ENCODE measurements around the gene AP2B1. TPM values are rescaled to one million over a fixed set of nuclear protein-coding genes. Genes with fewer than 3 reads are reported as not detected.

Gene AP2B1
- total RNA-seq, 1 donor from 2014 or later: 216 TPM

GRCh38 chr17:35586569-35587073 is 501 bp upstream of the AP2B1 start:
- Mint-ChIP-seq H3K27ac (ENCODE audit: unreplicated experiment) (peak overlapping the region; percentile 98), H3K27me3 (ENCODE audit: low read depth) (peaks cover 39% of the 10 kb centered on the region), H3K4me1 (peaks cover 32% of the 10 kb centered on the region), H3K9me3 (no peaks in the 10 kb centered on the region), H3K4me3 (peak overlapping the region; percentile 98), H3K36me3 (ENCODE audit: low read depth) (no peaks in the 10 kb centered on the region)
- TF ChIP-seq, protein P1, sequence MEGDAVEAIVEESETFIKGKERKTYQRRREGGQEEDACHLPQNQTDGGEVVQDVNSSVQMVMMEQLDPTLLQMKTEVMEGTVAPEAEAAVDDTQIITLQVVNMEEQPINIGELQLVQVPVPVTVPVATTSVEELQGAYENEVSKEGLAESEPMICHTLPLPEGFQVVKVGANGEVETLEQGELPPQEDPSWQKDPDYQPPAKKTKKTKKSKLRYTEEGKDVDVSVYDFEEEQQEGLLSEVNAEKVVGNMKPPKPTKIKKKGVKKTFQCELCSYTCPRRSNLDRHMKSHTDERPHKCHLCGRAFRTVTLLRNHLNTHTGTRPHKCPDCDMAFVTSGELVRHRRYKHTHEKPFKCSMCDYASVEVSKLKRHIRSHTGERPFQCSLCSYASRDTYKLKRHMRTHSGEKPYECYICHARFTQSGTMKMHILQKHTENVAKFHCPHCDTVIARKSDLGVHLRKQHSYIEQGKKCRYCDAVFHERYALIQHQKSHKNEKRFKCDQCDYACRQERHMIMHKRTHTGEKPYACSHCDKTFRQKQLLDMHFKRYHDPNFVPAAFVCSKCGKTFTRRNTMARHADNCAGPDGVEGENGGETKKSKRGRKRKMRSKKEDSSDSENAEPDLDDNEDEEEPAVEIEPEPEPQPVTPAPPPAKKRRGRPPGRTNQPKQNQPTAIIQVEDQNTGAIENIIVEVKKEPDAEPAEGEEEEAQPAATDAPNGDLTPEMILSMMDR (conservative IDR thresholded peaks at IDR 0.05): no peak
- DNase-seq (ENCODE audit: low read depth, low spot score): no peak

GRCh38 chr17:35588196-35588920 is 1.2 kb downstream of the AP2B1 start:
- Mint-ChIP-seq H3K4me3 (peak overlapping the region; percentile 98), H3K4me1 (peaks cover 32% of the 10 kb centered on the region), H3K9me3 (no peaks in the 10 kb centered on the region), H3K27me3 (ENCODE audit: low read depth) (peaks cover 26% of the 10 kb centered on the region), H3K36me3 (ENCODE audit: low read depth) (no peaks in the 10 kb centered on the region), H3K27ac (ENCODE audit: unreplicated experiment) (no peak overlapping the region)
- TF ChIP-seq, protein P1 (conservative IDR thresholded peaks at IDR 0.05): no peak
- DNase-seq (ENCODE audit: low read depth, low spot score): no peak

GRCh38 chr17:35596072-35596471 is 8.9 kb downstream of the AP2B1 start:
- TF ChIP-seq, protein P1 (conservative IDR thresholded peaks at IDR 0.05): no peak
- Mint-ChIP-seq H3K27me3 (ENCODE audit: low read depth) (no peaks in the 10 kb centered on the region), H3K4me1 (no peaks in the 10 kb centered on the region), H3K4me3 (no peak overlapping the region), H3K36me3 (ENCODE audit: low read depth) (peaks cover 8% of the 10 kb centered on the region), H3K27ac (ENCODE audit: unreplicated experiment) (no peak overlapping the region), H3K9me3 (no peaks in the 10 kb centered on the region)
- no peak for DNase-seq (ENCODE audit: low read depth, low spot score)

GRCh38 chr17:35596530-35597233 is 9.6 kb downstream of the AP2B1 start:
- H3K27me3 Mint-ChIP-seq (ENCODE audit: low read depth): no peaks in the 10 kb centered on the region
- no peaks in the 10 kb centered on the region for H3K4me1 Mint-ChIP-seq
- H3K36me3 Mint-ChIP-seq (ENCODE audit: low read depth): peaks cover 8% of the 10 kb centered on the region
- H3K27ac Mint-ChIP-seq (ENCODE audit: unreplicated experiment): no peak overlapping the region
- TF ChIP-seq, protein P1 (conservative IDR thresholded peaks at IDR 0.05): peak; percentile 17
- no peak for DNase-seq (ENCODE audit: low read depth, low spot score)
- H3K4me3 Mint-ChIP-seq: no peak overlapping the region
- H3K9me3 Mint-ChIP-seq: no peaks in the 10 kb centered on the region

- H3K27me3 Mint-ChIP-seq (ENCODE audit: low read depth): no peaks in the 10 kb centered on the region
- peaks cover 8% of the 10 kb centered on the region for H3K36me3 Mint-ChIP-seq (ENCODE audit: low read depth)
- DNase-seq (ENCODE audit: low read depth, low spot score): no peak
- no peak overlapping the region for H3K4me3 Mint-ChIP-seq
- H3K4me1 Mint-ChIP-seq: no peaks in the 10 kb centered on the region
- no peaks in the 10 kb centered on the region for H3K9me3 Mint-ChIP-seq
- TF ChIP-seq, protein P1 (conservative IDR thresholded peaks at IDR 0.05): no peak
- no peak overlapping the region for H3K27ac Mint-ChIP-seq (ENCODE audit: unreplicated experiment)
Observed at GRCh38 chr17:35597604-35598003, 10.5 kb downstream of the AP2B1 start.
